SJCRH30 (cell line): ENCODE data around the gene CCDC74A. TPM values are rescaled to one million over a fixed set of nuclear protein-coding genes. Genes with fewer than 3 reads are reported as not detected.
"Not testable (repeated sequence)": the region's sequence is repeated elsewhere in the genome, so short reads cannot be mapped to it uniquely, and the experiment has no call there.

Source experiments
- DNase-seq, 2 experiments: peaks; one replicate each; pipeline ENCODE4 v3.0.0-alpha.2; 2015 to 2020
- H3K27ac ChIP-seq: fragments of 250-450 bp; sonication (Bioruptor Pico); 2 replicates; pipeline ENCODE4 v1.5.1; 2020; ENCODE audit warnings: mild to moderate bottlenecking, moderate library complexity
- H3K27me3 ChIP-seq: fragments of 250-450 bp; sonication (Bioruptor Pico); 2 replicates; pipeline ENCODE4 v1.5.1; 2020; ENCODE audit warnings: mild to moderate bottlenecking, moderate library complexity
- H3K36me3 ChIP-seq: fragments of 250-450 bp; sonication (Bioruptor Pico); 2 replicates; pipeline ENCODE4 v1.5.1; 2020; ENCODE audit warnings: mild to moderate bottlenecking, moderate library complexity
- H3K4me1 ChIP-seq: fragments of 250-450 bp; sonication (Bioruptor Pico); 2 replicates; pipeline ENCODE4 v1.5.1; 2020; ENCODE audit warnings: mild to moderate bottlenecking, moderate library complexity
- H3K4me3 ChIP-seq: fragments of 250-450 bp; sonication (Bioruptor Pico); 2 replicates; pipeline ENCODE4 v1.5.1; 2020; ENCODE audit warnings: mild to moderate bottlenecking, moderate library complexity
- H3K9me3 ChIP-seq: fragments of 250-450 bp; sonication (Bioruptor Pico); replicated peaks from 2 replicates; pipeline ENCODE4 v1.5.1; 2020; ENCODE audit warnings: mild to moderate bottlenecking, moderate library complexity
- total RNA-seq: library from RNA; depleted of rRNA; stranded (reverse); fragments of >200 nt; shearing (Covaris generic); gene quantifications from 2 replicates; pipeline ENCODE4 v1.2.3, GENCODE V29; 2014

The CCDC74A gene
- total RNA-seq, 1 experiment from 2014 or later, result not detected

DNA sequence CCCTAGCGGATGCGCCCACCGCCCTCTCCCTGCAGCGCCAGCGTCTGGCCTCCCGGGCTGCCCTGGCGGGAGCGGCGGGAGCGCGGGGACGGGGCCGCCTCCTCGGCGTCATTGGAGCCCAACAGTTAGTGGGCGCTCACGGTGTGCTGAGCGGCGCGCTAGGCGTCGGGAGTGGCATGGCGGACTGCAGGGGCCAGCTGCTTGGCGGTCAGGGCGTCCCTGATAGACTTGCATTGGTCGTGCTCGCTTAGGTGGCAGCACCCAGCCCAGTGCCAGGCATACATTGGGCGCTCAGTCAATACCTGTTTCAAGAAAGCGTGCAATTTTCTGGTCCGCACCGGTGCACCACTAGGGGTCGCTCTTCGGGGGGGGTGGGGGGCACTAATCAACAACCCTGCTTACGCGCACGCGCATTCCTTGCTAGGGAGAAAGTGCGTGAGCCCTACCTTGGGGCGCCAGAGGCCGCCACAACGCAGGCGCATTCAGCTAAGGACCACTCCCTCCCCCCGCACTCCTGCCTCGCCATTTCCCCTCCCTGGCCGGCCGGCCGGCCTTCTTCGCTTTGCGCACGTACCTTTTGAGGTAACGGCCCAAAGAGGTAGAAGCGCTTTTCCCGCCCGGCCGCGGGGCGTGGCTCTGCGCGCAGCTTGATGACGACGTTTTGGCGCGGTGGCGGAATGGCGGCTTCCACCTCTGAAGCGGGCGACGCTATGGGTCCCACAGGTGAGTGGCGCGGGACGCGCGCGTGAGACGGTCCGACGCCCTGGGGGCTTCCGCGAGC lies 35.1 kb upstream of the CCDC74A start:
- H3K36me3 ChIP-seq, result no peaks in the 10 kb centered on the region
- peak; percentile 90 to 95 for DNase-seq
- no peaks in the 10 kb centered on the region for H3K4me1 ChIP-seq
- peak overlapping the region; percentile 95 for H3K4me3 ChIP-seq
- H3K27ac ChIP-seq, result peak overlapping the region; percentile 87
- no peaks in the 10 kb centered on the region for H3K9me3 ChIP-seq
- H3K27me3 ChIP-seq, result no peaks in the 10 kb centered on the region

DNA sequence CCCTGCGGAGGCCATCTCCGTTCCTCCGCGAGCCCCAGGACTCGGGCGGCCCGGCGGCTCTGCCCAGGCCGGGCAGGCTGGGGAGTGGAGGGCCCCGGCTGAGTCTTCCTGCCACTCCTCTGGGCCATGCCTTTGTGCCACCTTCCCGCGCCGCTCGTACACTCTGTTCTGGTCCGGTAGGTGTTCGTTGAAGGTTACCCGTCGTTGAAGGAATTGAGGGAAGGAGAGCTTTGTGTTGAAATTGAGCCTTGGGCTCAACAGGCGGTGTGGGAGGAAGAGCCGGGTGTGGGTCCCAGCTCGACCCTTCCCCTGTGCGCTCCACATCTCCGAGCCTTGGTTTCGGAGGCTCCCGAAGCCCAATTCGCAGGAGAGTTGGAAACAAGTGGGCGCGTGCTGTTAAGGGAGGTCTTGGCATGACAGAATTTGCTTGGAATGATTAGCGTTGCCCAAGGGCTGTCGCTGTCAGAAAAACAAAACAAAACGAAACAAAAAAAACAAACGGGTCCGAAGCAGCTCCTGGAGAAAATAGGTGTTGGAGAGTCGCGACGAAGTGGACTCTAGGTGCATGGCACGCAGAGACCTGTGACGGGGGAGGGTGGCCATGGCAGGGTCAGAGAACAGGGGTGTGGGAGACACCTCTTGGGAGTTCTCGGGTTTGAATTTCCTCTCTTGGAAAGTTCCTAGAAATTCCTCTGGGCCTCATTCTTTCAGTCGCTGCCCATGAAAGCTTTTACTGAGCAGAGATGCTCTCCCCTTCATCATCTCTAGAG lies 34.3 kb upstream of the CCDC74A start:
- no peaks in the 10 kb centered on the region for H3K4me1 ChIP-seq
- no peak for DNase-seq
- no peaks in the 10 kb centered on the region for H3K27me3 ChIP-seq
- H3K9me3 ChIP-seq, result no peaks in the 10 kb centered on the region
- no peaks in the 10 kb centered on the region for H3K36me3 ChIP-seq
- H3K27ac ChIP-seq, result peak overlapping the region; percentile 87
- peak overlapping the region; percentile 95 for H3K4me3 ChIP-seq

GRCh38 chr2:131495506-131495905 lies 32.2 kb upstream of the CCDC74A start:
- not testable (repeated sequence) for H3K4me1 ChIP-seq, H3K4me3 ChIP-seq, H3K36me3 ChIP-seq, H3K27ac ChIP-seq, H3K9me3 ChIP-seq, DNase-seq, H3K27me3 ChIP-seq

GRCh38 chr2:131498321-131498973 lies 29.2 kb upstream of the CCDC74A start:
- not testable (repeated sequence) for H3K36me3 ChIP-seq, DNase-seq, H3K4me1 ChIP-seq, H3K9me3 ChIP-seq, H3K27me3 ChIP-seq, H3K4me3 ChIP-seq, H3K27ac ChIP-seq

DNA sequence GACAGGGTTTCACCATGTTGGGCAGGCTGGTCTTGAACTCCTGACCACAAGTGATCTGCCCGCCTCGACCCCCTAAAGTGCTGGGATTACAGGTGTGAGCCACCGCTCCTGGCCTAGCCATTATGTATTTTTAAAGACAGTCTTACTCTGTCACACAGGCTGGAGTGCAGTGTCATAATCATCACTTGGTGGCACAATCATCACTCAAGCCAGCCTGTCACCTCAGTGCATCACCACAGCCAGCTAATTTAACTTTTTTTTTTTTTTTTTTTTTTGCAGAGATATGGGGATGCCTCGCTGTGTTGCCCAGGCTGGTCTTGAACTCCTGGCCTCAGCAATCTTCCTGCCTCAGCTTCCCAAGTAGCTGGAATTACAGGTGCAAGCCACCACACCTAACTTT lies 24.1 kb upstream of the CCDC74A start:
- H3K4me3 ChIP-seq, H3K9me3 ChIP-seq, H3K27me3 ChIP-seq, H3K27ac ChIP-seq, H3K36me3 ChIP-seq, DNase-seq, H3K4me1 ChIP-seq: not testable (repeated sequence)

- H3K4me3 ChIP-seq, DNase-seq, H3K27ac ChIP-seq, H3K36me3 ChIP-seq, H3K27me3 ChIP-seq, H3K9me3 ChIP-seq, H3K4me1 ChIP-seq: not testable (repeated sequence)
Observed at GRCh38 chr2:131504082-131504750, 23.5 kb upstream of the CCDC74A start.

GRCh38 chr2:131509615-131510014 lies 18.1 kb upstream of the CCDC74A start:
- H3K36me3 ChIP-seq, result peaks cover 4% of the 10 kb centered on the region; the same call in 1 of the 2 replicates
- no peak for DNase-seq

GRCh38 chr2:131511291-131511968 lies 16.3 kb upstream of the CCDC74A start:
- H3K9me3 ChIP-seq, DNase-seq, H3K4me1 ChIP-seq, H3K36me3 ChIP-seq, H3K27ac ChIP-seq, H3K4me3 ChIP-seq, H3K27me3 ChIP-seq: not testable (repeated sequence)

More at GRCh38 chr2:131509615-131510014, 18.1 kb upstream of the CCDC74A start:
- H3K27me3 ChIP-seq, result no peaks in the 10 kb centered on the region
- H3K4me1 ChIP-seq, result no peaks in the 10 kb centered on the region
- H3K27ac ChIP-seq, result no peak overlapping the region
- H3K4me3 ChIP-seq, result no peak overlapping the region
- H3K9me3 ChIP-seq, result no peaks in the 10 kb centered on the region

DNA sequence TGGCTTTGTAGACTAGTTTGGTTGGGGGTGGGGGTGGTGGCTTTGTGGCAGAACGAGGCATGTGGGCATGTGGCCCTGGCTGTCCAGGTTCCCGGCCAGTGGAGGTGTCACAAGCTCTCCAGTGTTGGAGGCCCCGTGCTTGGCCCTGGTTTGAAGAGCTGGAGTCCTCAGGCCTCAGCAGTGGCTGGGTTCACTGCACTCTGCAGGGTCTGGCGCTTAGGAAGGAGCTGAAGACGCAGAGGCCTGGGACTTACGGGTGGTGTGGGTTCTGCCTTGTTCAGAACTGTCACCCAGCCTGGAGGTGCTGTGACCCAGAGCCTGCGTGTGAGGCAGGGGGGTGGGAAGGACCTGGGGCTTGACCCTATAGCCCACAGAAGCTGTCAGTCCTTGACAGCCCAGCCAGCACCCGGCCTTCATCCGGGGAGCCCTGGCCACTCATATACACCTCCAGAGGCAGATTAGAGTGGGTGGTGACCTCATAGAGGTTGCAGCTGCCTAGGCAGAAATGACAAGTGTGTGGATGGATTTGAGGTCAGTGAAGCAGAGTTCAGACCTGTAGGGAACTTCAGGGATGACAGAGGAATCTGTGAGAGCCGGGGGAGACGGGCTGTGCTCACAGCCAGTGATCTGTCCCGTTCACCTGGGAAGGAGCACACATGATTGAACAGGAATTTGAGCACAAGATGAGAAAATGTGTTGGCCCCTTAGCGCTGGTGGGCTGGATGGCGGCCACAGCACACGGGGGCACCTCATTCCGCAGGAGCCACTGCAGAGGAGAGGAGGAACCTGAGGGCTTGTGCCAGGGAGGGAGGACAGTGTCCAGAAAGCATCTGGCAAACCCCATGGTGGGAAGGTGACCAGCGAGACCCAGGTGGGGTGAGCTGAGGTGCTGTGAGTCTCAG lies 15.5 kb upstream of the CCDC74A start:
- not testable (repeated sequence) for H3K4me1 ChIP-seq, H3K9me3 ChIP-seq, DNase-seq, H3K27me3 ChIP-seq, H3K36me3 ChIP-seq, H3K27ac ChIP-seq, H3K4me3 ChIP-seq

GRCh38 chr2:131514408-131515166 lies 13.1 kb upstream of the CCDC74A start:
- not testable (repeated sequence) for H3K4me1 ChIP-seq, H3K4me3 ChIP-seq, H3K9me3 ChIP-seq, H3K36me3 ChIP-seq, H3K27ac ChIP-seq, H3K27me3 ChIP-seq, DNase-seq

DNA sequence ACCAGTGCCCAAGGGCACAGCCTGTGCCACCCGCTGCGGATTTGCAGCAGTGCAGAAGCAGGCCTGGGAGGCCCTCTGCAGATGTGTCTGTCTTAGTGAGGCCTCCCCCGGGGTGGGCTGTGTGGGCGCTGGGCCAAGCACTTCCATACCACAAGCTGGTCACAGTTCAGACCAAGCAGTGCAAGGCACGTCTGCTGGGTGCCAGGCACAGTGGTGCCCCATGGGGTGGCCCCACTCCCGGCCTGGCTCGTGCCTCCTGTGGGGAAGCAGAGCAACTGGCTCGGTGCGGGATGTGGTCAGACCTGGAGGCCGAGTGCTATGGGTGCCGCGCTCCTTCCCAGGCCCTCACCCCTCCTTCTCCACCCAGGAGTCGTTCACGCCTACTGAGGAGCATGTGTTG lies 12.5 kb upstream of the CCDC74A start:
- H3K9me3 ChIP-seq, H3K4me3 ChIP-seq, H3K4me1 ChIP-seq, H3K27ac ChIP-seq, H3K36me3 ChIP-seq, DNase-seq, H3K27me3 ChIP-seq: not testable (repeated sequence)

DNA sequence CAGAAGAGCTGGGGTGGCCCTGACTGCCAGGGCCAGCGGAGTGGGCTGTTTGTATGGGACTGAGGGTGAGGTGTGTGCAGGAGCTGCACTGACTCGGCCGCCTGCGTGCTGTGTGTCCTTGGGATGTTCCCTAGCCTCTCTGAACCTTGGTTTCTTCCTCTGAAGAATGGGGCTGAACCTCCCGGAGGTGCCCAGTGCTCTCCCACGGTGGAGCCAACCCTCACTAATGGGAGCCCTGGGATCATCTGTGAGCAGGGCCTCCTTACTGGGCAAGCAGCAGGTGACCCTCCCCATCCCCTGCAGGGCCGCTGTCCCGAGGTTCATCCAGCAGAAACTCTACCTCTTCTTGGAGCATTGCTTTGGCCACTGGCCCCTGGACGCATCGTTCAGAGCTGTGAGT lies 11.7 kb upstream of the CCDC74A start:
- H3K36me3 ChIP-seq, result no peaks in the 10 kb centered on the region
- H3K4me1 ChIP-seq, result no peaks in the 10 kb centered on the region
- no peak overlapping the region for H3K27ac ChIP-seq
- no peaks in the 10 kb centered on the region for H3K27me3 ChIP-seq
- no peaks in the 10 kb centered on the region for H3K9me3 ChIP-seq
- H3K4me3 ChIP-seq, result no peak overlapping the region
- no peak for DNase-seq

DNA sequence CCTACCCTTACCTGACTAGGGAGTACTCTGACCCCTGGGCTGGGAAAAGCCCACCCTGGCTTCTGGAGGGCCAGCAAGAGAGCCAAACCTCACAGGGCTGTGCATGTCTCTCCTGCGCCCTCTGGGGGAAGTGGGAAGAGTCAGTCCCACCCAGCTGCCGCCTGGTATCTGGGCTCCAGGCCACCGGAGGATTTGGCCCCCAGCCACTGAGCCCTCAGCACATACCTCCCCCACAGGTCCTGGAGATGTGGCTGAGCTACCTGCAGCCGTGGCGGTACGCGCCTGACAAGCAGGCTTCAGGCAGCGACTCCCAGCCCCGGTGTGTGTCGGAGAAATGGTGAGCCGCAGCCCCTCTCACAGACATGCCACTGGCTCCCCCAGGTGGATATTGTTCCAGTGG lies 11.1 kb upstream of the CCDC74A start:
- H3K9me3 ChIP-seq, H3K4me1 ChIP-seq, H3K27me3 ChIP-seq, H3K36me3 ChIP-seq, H3K27ac ChIP-seq, H3K4me3 ChIP-seq: not testable (repeated sequence)
- peak in 1 of 2 experiments; percentile 20 for DNase-seq
